GM18502 (cell line): ENCODE measurements around the gene A3GALT2.

ENCODE experiments used
- ATAC-seq: cut with Tn5 transposase; IDR thresholded peaks from one replicate; pipeline ENCODE4 v1.9.1; 2021; ENCODE audit warnings: mild to moderate bottlenecking; ENCODE audit not compliant: unreplicated experiment, poor library complexity

The A3GALT2 gene

DNA sequence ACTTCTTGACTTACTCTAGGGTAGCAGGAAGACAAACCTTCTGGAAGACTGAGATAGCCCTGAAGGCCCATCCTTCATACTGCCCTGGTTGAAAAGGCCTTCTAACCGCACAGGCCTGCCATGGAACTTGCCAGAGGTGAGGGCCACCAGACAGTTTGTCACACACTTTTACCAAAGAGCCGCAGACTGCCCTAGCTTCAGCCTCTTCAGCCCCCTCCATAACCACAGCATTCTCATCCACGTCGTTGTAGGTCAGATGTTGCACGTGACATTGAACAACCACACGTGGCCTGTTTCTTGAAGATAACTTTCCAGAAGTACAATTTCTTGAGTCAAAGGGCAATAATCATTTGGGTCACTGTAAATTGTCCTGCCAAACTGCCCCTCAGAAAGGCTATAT is 45.7 kb downstream of the A3GALT2 start:
- no peak for ATAC-seq

DNA sequence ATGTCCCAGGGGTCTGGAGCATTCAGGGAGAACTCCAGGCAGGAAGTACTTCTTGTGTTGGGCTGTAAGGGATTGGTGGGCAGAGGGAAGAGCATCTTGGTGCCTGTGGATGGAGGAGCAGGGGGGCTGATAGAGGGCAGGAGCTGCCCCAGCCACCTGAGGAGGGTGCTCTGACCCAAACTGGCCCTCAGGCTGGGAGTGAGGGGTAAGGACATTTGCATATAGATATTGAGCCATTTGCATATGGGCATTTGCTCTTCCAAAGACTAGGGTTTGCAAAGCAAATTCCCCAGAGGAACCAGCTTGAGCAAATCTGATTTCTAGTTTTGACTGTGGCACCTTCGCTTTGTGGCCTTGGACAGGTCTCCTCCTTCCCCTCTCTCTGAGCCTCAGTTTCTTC is 46.5 kb downstream of the A3GALT2 start:
- no peak for ATAC-seq

DNA sequence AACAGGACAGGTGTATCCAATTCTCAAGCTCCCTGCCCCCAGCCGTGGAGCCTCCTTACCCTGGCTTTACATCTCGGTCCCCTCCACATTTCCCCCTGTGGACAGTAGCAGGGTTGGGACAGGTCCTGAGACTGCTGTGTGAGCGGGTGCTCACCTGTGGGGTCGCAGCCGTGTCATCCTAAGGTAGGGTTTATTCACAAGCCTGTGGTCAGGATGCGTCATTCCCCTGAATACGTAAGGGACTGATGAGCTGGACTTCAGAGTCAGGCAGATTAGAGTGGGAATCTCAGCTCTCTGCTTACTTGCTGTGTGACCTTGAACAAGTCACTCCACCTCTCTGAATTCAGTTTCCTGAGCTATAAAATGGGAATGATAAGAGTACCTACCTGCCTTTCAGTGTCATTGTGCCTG is 46.9 kb downstream of the A3GALT2 start:
- no peak for ATAC-seq

- no peak for ATAC-seq
Observed at GRCh38 chr1:33273406-33273805, 47.5 kb downstream of the A3GALT2 start.

- no peak for ATAC-seq
Observed at GRCh38 chr1:33272930-33273329, 48.0 kb downstream of the A3GALT2 start.

- no peak for ATAC-seq
Observed at GRCh38 chr1:33272509-33272908, 48.4 kb downstream of the A3GALT2 start.

GRCh38 chr1:33271666-33272505 is 49.0 kb downstream of the A3GALT2 start:
- ATAC-seq: no peak

DNA sequence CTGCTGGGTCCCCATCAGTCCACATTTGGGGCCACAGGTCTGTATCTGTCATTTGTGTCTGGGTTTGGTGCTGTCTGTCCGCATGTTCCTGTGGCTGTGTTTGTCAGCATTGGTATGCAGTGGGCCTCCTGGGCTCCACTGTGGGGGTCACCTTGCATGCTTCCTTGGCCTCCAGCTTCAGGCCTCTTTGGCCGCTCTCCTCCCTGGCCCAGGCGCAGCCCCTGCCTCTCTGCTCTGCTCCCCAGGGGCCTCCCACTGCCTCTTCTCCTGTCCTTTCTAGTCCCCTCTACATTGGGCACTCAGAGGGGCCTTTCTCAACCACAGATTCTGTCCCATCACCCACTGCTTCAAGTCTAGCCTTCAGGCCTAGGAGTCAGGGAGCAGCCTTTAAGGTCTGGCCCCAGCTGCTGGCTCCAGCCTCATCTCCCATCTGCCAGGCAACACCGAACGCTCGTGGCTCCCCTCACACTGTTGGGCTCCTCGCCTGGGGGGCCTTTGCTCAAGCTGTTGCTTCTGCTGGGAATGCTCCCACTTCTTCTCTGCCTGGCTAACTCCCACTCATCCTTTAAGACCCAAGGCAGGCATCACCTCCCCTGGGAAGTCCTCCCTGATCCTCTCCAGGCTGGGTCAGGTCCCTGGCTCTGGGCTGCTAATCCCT is 50.0 kb downstream of the A3GALT2 start:
- ATAC-seq: no peak

DNA sequence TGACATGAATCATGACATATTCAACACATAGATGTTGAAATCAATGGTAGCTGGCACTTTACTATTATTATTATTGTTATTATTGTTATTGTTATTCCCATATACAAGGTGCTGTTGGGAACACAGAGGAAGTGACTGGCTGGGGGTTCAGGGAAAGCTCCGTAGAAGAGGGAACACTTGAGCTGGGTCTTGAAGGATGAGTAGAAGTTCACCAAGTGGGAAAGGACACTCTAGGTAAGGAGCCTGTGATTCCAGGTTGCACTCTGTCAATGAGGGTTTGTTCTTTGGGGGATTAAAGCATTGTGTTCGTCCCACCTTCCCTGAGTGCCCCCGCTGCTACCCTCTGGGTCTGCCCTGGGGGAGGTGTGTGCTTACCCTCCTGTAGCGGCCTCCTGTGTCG is 50.5 kb downstream of the A3GALT2 start:
- no peak for ATAC-seq

GRCh38 chr1:33269621-33270020 is 51.3 kb downstream of the A3GALT2 start:
- ATAC-seq: no peak

DNA sequence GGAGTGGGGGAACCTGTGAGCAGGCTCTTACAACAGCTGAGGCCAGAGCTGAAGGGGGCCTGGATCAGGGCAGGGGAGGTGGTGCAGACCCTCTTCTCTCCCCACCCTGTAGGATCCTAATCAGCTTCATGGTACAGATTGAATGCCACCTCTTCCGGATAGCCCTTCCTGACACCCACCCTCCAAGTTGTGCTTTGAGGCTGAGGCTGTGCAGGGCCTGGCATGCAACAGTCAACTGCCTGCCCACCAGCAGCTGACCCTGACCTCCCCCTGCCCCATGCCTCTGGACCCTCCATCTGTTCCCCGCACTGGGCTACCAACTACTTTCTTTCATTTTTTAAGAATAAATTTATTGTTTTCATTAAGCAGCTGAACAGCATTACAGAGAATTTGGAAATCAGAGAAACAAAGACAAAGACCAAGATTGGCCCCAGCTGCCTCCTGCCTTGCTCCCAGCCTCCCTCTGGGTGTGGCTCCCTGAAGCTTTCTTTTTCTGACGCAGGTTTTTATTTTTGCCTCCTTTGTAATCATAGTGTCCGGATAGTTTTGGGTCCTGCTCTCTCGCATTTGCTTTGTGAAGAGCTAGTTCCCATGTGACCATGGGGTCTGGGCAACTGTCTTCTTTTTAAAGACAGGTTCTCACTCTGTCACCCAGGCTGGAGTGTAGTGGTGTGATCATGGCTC is 51.8 kb downstream of the A3GALT2 start:
- ATAC-seq: no peak

GRCh38 chr1:33268457-33268856 is 52.4 kb downstream of the A3GALT2 start:
- ATAC-seq: no peak

DNA sequence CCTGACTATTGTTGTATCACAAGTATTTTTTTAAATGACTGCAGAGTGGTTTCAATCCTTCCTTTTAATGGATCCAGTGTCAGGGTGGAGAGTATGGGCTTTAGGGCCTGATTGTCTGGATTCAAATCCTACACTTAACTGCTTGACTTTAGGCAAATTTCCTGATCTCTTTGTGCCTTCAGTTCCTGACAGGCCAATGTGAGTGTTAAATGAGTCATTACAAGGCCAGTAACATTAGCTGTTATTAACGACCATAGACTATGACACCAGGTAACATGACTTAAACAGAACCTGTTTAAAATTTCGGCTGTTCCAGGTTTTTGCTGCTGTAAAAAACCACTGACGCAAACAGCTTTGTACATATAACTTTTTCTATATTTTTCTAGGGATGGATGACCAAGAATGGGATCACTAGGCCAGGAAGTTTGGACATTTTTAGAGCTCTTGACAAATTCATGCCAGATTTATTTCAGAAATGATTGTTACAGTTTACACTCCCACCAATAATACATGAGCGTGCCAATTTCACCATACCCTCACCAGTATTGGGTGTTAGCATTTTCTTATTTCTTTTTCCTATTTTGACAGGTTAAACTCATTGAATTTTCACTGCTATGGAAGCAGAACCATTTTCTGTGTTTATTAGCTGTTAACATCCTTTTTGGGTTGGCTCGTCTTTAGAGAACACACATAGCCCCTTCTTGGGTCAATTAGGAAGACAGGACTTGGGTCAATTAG is 53.3 kb downstream of the A3GALT2 start:
- no peak for ATAC-seq

- ATAC-seq: no peak
Observed at GRCh38 chr1:33266766-33267165, 54.1 kb downstream of the A3GALT2 start.

- no peak for ATAC-seq
Observed at GRCh38 chr1:33265780-33266605, 54.9 kb downstream of the A3GALT2 start.

DNA sequence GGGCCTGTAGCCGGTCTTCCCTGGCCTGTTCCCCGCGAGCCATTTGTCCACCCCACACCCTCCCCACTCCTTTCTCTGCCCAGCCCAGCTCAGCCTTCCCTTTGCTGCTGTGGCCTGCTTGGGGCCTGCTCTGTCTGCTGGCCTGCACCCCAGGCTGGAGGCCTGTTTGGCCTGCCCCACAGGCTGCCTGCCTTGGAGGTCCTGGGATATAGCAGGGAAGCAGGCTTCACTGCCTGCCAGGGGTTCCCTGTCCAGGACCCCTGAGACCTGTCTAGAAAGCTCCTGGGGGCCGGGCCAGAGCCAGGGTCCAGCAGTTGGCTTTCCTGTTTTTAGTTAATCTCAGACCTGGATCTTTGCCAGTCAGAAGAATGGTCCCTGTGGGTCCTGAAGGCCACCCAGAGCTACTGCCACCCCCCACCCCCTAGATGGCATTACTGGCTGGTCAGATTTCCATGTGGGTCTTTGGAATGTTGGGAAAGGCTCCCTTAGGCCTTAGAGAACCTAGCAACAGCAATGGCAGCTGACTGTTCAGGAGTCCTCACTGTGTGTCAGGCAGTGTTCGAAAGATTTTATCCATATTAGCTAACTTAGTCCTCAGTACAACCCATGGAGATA is 56.9 kb downstream of the A3GALT2 start:
- no peak for ATAC-seq

- no peak for ATAC-seq
Observed at GRCh38 chr1:33261344-33261743, 59.6 kb downstream of the A3GALT2 start.

- ATAC-seq: no peak
Observed at GRCh38 chr1:33260439-33260838, 60.5 kb downstream of the A3GALT2 start.

DNA sequence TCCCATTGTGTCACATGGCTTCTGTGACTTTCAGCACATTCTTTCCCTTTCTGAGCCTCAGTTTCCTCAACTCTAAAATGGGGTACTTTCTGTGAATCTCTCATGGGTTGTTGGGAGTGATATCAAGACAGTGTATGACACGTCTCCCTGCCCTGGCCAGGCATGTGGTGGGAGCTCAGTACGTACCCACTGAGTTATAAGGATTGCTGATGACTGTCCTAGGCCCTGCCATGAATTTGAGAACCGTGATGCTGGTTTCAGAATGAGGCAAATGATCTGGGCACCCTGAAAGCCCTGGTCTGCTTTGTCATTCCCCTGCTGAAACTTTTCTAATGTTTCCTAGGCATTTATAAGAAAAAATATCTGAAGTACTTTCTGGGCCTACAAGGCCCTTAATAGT is 61.0 kb downstream of the A3GALT2 start:
- no peak for ATAC-seq
